Nucleus accumbens (tissue), 56 donors: ENCODE data around the gene LGALS8.
"Not testable (repeated sequence)": the region's sequence is repeated elsewhere in the genome, so short reads cannot be mapped to it uniquely, and the experiment has no call there.

Experiments used
- DNase-seq, 56 donors: peaks; one replicate each; lab custom pipeline; 2025; lab: John Stamatoyannopoulos, UW

The LGALS8 gene

DNA sequence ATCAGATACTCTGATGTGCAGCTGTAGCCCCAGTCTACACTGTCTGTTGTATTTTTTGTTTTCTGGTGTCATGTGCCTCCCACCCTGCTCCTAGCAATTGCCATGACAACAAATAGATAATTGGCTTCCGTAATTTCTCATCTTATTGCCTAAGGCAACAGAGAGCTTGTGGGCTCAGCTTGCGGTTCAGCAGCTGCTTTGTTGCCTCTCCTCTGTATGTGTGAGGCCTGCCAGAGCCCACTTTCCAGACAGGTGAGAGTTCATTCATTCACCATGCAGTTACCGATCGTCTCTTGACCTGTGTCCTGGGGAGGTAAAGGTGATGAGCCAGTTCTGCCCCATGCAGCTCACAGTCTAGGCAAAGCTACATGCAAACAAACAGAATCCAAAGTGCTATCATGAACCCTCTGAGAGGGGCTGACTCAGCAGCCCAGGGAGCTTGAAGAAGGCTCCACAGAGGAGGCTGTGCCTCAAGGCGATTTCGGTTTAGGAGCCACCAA, 11.9 kb downstream of the LGALS8 start:
- DNase-seq: no peak

DNA sequence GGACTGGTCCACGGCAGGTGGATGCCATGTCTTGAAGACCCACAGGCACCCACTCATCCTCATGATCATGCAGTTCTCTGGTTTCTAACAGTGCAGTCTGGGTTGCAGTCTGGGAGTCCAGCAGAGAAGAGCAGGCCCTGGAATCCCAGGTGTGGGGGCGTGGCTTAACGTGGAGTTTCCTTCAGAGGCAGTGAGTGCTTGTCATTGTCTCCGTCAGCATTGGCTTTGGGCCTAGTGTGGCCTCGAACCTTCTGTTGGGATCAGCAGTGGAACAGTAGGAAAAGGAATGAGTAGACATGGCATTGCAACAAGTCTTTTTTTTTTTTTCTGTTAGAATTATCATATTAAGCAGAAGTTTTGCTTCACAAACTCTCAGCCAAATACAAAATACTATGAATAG, 12.8 kb downstream of the LGALS8 start:
- no peak for DNase-seq

DNA sequence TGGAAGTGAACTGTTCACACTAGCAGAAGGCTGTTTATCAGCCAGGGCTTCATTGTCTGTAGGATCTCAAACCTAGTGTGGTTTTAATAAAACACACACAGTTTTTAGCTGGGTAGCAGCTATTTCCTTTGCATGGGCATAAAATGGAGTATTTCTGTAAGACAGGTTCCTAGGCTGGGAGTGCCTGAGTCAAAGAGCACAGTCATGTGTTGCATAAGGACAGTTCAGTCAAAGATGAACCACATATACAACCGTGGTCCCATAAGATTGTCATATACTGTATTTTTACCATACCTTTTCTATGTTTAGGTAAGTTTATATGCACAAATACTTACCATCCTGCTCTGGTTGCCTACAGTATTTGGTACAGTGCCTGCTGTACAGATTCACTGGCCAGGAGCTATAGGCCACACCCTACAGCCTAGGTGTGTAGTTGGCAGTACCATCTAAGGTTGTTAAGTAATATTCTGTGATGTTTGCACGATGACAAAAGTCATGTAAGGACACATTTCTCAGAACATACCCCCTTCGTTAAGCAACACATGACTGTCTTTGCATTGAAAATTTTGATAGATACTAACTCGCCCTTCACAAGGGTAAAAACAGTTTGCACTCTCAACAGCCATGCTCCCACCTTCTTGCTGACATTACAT, 17.2 kb downstream of the LGALS8 start:
- DNase-seq: no peak

DNA sequence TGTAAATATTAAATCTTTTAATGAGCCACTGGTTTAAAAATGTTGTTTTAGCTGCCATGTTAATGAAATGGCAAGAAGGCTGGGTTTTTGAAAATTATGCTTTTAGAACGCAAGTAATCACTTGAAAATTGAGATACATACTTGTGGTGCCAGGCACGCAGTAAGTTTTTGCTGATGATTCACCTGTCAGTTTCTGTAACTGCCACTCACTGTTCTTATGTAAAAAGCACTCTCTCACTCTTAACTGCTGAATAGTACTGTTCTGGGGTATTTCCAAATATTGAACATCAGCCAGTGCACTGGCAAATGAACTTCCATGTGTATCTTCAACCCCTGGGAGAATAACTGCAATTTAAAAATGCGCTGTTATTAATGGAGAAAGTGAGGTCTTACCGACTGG, 17.9 kb downstream of the LGALS8 start:
- DNase-seq: peak in 3 of 56 donors; percentile 10 to 25 (median 17)

DNA sequence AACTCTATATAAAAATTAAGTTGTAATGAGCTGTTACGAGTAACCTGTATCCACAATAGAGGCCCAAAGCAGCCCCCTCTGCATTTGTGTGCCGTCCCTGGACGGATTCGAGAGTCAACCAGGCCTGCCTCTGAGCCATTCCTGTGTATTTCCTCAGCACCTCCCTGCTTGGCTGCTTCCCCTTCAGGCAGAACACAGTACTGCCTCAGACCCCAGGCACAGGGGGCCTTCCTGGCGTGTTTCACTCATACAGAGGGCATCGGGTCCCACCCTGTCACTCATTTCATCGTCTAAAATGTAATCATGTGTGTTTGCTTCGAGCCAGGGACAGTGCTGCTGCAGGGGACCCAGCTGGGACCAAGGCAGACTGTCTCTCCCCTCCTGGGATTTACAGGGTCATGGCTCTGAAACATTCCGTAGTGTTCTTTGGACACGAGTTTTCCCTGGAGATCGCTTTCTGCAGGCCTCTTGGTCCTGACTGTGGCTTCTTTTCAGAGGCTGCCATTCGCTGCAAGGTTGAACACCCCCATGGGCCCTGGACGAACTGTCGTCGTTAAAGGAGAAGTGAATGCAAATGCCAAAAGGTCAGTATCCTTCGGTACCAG, 19.4 kb downstream of the LGALS8 start:
- no peak for DNase-seq

DNA sequence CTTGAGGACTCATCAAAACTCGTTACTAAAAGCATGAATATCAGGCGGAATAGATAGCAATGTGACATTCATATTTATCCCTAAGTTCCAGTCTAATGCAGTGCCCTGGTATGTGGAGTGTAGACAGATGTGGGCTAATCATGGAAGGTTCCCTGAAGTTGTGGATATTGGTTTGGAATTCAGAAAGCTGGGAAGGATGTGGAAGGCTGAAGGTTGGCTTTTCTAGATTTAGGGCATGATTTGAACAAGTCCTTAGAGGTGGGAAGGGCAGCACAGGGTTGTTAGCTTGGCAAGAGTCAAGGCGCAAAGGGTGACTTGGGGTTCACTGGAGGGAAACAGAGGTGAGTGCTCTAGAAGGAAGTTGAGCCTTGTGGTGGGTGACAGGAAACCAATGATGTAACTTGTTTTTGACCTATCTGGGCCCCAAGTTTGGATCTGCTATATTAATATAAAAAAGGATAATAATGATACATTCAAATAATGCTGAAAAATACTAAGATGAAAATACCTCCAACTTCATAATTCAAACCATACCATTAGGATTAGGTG, 21.9 kb downstream of the LGALS8 start:
- no peak for DNase-seq

DNA sequence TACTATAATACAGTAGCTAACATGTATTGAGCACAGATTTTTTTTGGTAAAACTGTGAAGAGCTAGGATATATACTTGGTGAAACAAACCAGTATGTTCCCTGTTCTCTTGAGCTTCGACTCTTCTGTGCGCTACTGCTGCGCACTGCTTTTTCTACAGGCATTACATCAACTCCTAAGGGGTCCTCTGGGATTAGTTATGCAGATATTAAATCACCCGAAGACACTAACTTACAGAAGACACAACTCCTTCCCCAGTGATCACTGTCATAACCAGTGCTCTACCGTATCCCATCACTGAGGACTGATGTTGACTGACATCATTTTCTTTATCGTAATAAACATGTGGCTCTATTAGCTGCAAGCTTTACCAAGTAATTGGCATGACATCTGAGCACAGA, 24.7 kb downstream of the LGALS8 start:
- DNase-seq: no peak

DNA sequence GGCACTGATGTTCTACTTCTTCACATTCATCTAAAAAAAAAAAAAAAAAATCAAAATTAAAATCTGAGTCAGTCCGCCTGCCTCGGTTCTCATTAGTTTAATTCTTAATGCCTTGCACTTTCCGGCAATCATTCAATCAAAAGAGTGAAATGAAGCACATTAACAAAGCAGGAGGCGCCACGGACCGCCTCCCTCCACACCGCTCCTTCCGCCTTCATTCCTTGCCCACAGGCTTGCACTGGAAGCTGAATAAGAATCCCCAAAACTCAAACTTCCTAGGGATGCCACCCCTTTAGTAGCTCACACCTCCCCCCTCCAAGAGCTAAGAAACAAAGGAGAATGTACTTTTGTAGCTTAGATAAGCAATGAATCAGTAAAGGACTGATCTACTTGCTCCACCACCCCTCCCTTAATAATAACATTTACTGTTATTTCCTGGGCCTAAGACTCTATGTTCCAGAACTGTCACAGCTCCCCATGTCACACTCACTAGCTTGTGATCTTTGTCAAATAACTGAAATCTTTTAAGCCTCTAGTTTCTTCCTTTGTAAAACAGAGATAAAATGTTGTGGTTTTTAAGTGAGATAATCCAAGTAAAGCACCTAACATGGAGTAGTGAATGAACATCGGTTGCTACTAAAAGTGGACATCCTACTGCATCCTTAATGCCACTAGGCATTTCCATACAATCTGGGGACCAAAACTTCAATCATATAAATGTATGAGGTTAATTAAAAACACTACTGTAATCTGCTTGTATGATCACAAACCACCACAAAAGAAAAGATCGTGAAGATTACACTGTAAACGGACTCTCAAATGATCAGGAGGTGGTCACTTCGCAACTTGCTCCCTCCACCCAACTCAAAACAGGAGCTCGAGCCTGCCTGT, 27.4 kb downstream of the LGALS8 start:
- no peak for DNase-seq

DNA sequence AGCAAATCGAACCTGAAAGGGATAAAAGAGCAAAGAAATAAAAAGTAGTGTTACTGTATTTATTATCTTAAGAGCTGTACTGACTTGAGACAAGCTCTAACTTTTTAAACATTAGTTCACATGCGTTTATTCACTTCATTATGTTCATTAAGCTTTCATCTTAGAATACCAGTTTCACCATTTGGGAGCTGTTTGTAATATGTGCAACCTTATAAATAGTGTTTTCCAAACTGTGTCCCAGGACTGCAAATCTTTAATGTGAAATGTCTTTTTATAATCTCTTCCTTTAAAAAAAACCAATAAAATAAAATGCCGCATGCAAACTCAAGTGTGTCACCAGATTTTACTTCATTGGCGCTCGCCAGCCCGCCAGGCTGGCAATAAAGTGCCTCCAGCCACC, 28.3 kb downstream of the LGALS8 start:
- DNase-seq: no peak

DNA sequence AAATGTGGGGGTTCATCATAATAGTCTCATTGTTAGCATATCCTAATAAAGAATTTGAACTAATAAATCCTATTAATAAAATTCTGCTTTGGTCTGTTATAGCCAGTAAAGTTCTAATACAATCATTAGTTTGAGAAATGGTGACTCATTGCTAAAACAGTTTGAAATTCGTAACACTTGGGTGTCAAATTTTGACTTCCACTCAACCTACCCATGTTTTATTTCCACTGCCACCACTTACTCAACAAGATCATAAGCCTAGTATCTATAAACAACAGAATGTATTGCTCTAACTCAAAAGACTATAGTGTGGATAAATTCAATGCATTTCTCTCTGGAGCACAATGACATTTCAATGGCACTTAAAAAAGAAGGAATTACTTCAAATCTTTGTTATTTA, 29.1 kb downstream of the LGALS8 start:
- no peak for DNase-seq

DNA sequence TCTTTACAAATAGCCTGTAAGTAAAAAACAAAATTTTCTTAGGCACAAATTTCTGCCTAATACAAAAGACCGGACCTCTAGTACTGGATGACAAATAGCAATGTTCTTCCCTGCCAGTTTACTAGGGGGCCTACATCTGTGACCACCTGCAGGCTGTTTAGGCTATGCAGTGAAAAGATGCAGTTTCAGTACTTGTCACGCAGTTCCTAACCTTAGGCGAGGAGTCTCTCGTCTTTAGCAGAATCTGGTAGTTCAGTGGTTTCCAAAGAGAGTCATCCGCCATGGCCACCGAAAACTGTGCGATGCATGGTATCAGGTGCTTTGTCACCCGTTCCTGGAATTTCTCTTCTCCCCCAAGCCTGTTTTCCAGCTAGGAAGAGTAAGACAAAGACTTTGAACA, 29.6 kb downstream of the LGALS8 start:
- no peak for DNase-seq

DNA sequence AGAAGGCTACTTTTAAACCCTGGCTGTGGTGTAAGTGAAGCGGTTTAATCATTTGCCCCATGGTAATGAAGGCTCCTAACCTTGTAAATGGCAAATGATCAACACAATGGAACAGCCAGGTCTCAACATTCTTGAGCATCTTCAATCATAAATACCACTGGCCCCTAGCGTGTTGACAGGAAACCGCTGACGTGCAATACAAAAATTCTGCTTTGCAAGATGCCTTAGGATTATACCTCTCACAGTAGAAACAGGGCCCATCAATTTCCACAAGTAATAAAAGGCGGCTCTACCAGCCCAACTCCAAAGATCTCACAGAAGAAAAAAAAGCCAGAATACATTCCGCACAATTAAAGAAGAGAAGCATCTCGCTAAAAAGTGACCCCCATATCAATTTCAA, 32.8 kb downstream of the LGALS8 start:
- DNase-seq: no peak

DNA sequence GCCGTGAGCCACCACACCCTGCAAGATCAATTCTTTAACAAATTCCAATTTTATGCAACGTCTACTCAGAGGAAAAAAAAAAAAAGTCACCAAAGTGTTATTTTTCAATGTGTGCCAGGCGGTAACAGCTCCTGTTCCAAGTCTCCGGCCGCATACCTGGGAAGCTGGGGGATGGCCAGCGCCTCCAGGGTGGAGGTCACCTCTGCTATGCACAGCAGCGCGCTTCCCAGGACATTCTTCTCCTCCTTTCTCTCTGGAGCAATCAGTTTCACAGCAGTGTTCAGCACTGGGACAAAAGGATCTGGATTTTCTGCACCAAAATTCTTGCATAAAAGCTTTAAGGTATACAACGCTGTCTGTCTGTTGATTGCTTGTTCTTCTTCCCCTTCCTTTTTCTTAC, 34.3 kb downstream of the LGALS8 start:
- no peak for DNase-seq

DNA sequence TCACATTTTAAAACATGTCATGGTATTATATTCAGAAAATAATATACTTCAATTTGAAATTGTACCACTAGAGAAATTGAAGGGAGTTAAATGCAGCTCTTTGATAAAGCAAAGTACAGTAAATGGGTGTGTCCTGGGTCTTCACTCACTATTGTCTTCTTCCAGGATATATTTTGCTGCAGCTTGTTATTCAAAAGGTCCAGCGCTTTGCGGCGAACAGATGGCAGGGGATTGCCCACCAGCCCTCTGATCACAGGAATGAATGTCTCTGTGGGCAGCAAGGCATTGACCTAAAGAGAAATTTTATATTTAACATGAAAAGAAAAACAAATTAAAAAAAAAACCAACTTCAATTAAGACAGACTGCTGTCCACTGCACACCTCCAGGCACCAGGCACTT, 35.1 kb downstream of the LGALS8 start:
- no peak for DNase-seq

DNA sequence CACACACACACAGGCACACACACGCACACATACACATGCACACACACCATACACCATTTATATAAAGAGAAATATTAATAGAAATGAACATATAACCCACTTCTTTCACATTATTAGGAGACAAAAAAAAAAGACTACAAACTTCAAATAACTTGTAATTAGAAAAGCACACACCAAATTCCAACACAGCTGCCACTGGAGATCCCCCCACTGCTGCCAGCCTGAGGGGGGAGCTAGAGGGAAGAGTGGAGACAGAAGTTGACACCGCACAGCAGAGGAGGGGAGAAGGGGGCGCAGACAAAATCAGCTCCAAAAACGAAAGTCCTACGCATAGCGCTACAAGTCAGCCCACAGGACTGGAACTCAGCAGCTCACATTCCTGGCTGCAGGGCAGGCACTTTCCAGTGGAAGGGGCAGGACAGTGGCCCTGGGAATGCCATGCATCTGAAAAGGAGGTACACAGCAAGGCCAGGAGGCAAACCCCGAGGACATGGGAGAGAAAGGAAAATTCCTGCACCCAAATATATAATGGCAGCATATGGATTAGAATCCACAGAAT, 36.5 kb downstream of the LGALS8 start:
- DNase-seq: no peak

DNA sequence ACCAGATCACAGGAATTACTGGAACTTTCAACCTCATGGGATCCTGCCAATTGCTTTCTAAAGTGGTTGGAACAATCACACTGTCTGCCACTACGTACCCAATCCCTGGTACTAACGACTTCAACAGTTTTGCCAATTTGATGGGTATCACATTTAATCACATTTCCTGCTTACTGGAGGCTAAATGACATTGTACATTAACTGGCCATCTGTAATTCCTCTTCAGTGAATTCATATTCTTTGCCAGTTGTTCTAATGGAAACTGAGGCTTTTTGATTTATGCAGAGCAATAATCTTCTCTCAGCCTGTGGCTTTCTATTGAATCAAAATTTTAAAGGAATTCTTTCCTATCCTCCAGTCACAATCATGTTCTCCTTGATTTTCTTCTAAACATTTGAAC, 38.2 kb downstream of the LGALS8 start:
- DNase-seq: no peak

DNA sequence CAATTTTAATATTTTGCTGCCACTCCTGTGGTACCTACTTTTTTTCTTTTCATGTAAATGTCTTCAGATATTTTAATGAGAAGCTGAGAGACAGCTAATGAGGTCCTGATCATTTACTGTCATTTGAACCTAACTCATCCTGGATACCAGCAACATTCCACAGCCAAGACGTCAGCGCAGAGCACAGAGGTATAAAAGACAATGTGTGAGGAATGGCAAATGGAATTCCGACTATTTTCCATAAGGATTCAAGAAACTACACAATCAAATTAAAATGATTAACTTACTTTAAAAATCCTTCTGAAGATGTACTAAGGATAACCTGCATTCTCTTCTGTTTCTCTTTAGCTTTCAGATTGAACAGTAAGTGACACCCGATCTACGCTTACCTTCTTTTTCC, 41.7 kb downstream of the LGALS8 start:
- no peak for DNase-seq

DNA sequence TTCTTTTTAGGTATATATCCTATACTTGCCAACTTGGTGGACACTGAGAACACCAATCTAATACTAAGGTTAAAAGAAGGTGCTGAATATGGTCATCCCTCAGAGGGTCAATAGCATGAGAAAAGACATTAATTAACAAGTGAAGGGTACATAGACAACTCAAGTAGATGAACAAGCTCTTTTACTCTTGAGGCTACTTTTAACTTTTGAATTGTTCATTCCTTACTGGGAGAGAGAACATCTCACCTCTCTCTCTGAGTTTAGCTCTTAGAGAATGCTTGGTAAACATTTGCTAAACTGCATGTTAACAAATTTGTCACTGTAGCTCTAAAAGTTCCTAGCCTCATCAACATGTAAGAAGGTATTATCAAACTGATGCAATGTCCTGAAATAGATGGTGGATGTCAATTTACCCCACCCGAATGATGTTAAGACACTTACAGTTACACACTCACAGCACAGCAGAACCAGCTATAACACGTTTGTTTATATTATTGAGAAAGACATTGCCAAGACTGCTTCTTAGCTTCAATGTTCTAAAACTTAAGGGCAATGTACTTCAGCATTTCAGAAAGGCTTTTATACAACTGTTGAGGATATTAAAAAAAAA, 44.6 kb downstream of the LGALS8 start:
- DNase-seq: no peak

DNA sequence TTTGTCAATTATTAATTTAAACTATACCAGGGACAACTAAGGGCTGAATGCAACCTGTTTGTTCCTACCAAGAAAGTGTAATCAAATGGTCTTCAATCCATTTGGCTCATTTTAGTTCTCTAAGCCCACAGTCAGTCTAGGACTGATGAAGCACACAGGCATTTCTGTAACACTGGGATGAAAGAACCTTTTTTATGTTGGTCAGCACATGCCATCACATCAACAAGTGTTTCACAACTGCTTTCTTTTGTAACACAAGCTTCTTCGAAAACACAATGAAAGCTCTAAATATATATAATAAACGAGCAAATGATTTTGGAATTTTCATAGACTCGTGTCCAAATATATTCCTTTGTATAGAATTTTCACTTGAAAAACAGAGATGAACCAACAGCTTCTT, 51.7 kb downstream of the LGALS8 start:
- DNase-seq: no peak

DNA sequence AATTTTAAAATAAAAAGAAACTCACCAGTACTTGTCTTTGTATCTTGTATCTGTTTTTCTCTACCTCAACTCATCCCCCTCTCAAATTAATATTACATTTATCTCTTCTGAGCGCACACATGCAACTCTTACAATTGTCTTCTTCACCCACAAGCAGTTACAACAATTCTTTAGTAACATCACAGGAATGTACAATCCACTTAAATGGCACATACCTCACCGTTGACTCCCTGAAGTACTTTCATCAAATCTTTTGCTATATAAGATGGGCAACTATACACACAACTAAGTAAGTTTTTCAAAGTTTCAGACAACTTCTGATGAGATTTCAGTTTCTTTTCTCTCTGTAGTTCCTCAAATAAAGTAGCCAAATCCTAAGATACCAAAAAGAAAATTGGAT, 52.2 kb downstream of the LGALS8 start:
- DNase-seq: no peak

DNA sequence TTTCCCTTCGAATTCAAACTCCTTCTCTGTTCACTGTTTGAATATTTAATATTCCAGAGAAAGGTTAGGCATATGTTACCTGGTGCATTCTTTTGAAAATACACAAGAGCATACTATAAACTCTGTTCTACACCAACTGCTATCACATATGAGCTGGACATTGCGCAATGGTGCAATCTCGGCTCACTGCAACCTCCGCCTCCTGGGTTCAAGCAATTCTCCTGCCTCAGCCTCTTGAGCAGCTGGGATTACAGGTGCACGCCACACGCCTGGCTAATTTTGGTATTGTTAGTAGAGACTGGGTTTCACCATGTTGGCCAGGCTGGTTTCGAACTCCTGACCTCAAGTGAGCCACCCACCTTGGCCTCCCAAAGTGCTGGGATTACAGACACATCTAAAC, 53.3 kb downstream of the LGALS8 start:
- DNase-seq: not testable (repeated sequence)
